Heart left ventricle (tissue), 13 donors: ENCODE results near the gene RIPK1.

Experiments used
- CTCF ChIP-seq, 12 donors: fragments of 200-600 bp; sonication (generic) in 4 of 12; IDR thresholded peaks; one replicate each; pipeline versions ENCODE4 v1.5.0 to v1.8.0; 2018 to 2022; ENCODE audit warnings: antibody characterized with exemption in 12 of 12, mild to moderate bottlenecking in 5 of 12
- POLR2A ChIP-seq, 2 donors: fragments of 450-650 bp; IDR thresholded peaks; one replicate each; pipeline ENCODE4 v1.6.1; 2017; ENCODE audit warnings: antibody characterized with exemption in 2 of 2, mild to moderate bottlenecking in 2 of 2, moderate library complexity in 2 of 2
- donor health status: ischemic (EF 13 %, LVEDD 7.1; RV severe dilation, severe dysfunction).
- donor health status: DM: no; HTN: yes; CAD: no.
- donor health status: DM: no; HTN: no; CAD: no.
- donor health status: ischemic (EF 25% LVEDD 6.9; RV normal size, moderate dysfunction).
- donor health status: ischemic (EF 25% LVEDD 5.7; RV mildly dilated, moderate dysfunction).
- donor health status: ischemic (EF 35%, LVEDD 5.7; RV mildly dilated, moderate dysfunction).
- donor health status: nonischemic (EF 11% LVEDD 7.7; RV severe dilation, severe dysfunction).
- donor health status: DM: yes; HTN: yes; CAD: no.
- donor health status: PGD.
- donor health status: ischemic (EF 29% LVEDD 5.4; RV normal size, mild dysfunction).
- donor health status: nonischemic (EF 23%, LVEDD 6.1; RV moderate dilation, normal function).

GRCh38 chr6:3151691-3152090, 83.4 kb downstream of the RIPK1 start:
- TF ChIP-seq POLR2A (IDR thresholded peaks at IDR 0.05) = no peak
- no peak for TF ChIP-seq CTCF (IDR thresholded peaks at IDR 0.05)
